ENCODE data around the gene TPD52L1. TPM values are rescaled to one million over a fixed set of nuclear protein-coding genes. Genes with fewer than 3 reads are reported as not detected.

Gene TPD52L1
- total RNA-seq, 1 donor from 2014 or later: 67.3 TPM

DNA sequence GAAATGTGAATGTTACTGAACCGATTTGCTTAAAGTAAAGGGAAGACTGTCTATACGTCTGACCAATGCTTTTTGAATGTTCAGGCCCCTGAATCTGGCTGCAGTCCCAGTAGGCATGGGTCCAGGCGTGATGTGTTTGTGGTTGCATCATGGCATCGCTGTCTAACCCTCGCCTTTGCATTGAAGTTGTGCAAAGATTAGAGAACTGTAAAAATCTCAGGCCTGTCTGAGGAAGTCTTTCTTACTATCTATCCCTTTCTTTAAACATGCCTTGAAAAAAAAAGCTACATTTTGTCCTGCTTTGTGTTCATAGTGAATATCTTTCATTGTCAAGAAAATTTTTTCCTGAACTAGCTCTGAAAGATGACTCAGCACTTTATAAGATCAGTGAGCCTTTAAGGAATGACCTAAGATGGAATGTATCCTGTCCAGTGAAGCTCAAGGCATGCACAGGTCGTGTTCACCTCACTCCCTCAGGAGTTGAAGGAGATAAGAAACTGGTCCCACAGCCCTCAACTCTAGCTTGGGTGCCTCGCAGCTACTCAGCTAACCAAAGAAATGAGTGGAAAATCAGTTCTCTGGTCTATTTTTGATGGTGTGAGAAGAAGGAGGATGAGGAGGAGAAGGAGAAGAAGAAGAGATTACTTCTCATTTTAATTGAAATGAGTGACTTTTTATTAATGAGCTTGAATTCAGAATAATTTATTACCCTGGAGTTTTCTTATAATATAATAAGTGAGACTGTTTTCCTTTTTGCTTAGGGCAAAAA is 48.6 kb downstream of the TPD52L1 start:
- DNase-seq (ENCODE audit: low read depth): peak; percentile 93
- no peak overlapping the region for H3K4me3 ChIP-seq (ENCODE audit: low read depth, low read length)
- TF ChIP-seq, protein P1, sequence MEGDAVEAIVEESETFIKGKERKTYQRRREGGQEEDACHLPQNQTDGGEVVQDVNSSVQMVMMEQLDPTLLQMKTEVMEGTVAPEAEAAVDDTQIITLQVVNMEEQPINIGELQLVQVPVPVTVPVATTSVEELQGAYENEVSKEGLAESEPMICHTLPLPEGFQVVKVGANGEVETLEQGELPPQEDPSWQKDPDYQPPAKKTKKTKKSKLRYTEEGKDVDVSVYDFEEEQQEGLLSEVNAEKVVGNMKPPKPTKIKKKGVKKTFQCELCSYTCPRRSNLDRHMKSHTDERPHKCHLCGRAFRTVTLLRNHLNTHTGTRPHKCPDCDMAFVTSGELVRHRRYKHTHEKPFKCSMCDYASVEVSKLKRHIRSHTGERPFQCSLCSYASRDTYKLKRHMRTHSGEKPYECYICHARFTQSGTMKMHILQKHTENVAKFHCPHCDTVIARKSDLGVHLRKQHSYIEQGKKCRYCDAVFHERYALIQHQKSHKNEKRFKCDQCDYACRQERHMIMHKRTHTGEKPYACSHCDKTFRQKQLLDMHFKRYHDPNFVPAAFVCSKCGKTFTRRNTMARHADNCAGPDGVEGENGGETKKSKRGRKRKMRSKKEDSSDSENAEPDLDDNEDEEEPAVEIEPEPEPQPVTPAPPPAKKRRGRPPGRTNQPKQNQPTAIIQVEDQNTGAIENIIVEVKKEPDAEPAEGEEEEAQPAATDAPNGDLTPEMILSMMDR (conservative IDR thresholded peaks at IDR 0.05; ENCODE audit: low read depth, low read length): no peak

DNA sequence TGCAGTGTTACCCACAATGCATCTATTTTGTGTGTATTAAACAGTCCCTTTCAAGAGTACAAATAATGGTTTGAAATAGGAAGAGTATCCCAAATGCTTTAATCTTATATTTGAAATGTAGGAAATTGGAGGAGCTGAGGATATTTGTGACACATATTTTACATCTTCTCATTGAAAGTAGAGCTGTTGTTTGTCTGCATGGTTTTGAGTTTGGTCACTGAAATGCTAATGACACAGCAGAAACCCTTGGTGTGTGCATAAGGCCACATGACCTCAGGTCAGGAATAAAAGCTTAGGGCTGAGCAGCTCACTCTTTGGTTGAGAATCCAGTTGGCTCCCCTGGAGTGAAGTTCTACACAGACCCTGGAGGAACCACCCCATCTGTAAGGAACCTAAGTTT is 49.8 kb downstream of the TPD52L1 start:
- DNase-seq (ENCODE audit: low read depth): no peak
- H3K4me3 ChIP-seq (ENCODE audit: low read depth, low read length): no peak overlapping the region
- TF ChIP-seq, protein P1 (conservative IDR thresholded peaks at IDR 0.05; ENCODE audit: low read depth, low read length): no peak

DNA sequence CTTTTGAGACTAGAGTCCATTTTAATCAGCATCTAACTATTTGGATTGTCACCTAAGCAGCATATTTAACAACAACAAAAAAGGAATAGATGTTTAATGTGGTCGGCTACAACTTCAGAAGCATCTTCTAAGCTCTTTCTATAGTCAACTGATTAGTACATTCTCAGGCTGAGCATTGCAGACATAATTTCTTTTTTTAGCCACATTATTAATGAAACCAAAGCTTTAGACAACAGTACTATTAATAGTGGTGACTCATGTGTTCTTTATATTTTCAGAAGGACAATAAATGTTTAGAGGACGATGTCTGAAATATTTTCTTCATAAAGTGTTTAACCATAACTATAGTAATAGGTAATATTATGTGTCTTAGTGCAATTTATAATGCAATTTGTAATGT is 52.4 kb downstream of the TPD52L1 start:
- TF ChIP-seq, protein P1 (conservative IDR thresholded peaks at IDR 0.05; ENCODE audit: low read depth, low read length): no peak
- H3K4me3 ChIP-seq (ENCODE audit: low read depth, low read length): no peak overlapping the region
- DNase-seq (ENCODE audit: low read depth): no peak

DNA sequence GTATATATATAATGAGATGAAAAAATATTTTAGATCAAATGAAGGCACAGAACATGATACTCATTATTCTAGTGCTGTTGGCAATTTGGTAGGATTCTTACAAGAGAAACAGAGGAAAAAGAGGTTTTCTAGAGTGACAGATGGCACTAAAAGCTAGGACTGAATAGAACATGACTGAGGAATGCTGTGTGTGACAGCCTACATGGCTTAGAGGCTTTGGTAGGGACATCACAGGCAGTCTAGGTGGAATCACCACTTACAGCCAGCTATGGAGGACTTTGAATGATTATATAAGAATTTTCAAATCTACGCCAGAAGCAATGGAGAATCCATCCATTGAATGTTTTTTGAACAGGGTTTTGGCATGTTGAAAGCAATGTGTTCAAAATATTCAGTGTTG is 52.8 kb downstream of the TPD52L1 start:
- TF ChIP-seq, protein P1 (conservative IDR thresholded peaks at IDR 0.05; ENCODE audit: low read depth, low read length): no peak
- H3K4me3 ChIP-seq (ENCODE audit: low read depth, low read length): no peak overlapping the region
- DNase-seq (ENCODE audit: low read depth): no peak

DNA sequence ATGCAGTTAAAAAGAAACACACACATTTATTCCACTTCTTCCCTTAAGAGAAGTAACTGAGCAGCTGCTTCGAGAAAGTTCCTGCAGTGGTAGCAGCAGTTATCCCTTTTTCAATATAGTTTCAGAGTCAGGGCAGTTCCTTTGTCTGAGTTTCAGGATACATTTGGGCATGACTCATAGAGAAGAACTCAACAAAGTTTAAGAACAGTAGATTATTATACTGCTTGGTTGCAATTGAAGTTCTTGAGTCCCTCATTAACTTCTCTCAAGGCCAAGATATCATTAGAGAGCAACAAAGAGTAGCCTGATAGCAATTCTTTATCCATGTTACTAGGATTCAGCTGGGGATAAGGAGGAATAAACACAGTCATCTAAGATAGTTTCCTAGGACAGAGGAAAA is 54.4 kb downstream of the TPD52L1 start:
- no peak for DNase-seq (ENCODE audit: low read depth)
- TF ChIP-seq, protein P1 (conservative IDR thresholded peaks at IDR 0.05; ENCODE audit: low read depth, low read length): no peak
- no peak overlapping the region for H3K4me3 ChIP-seq (ENCODE audit: low read depth, low read length)

DNA sequence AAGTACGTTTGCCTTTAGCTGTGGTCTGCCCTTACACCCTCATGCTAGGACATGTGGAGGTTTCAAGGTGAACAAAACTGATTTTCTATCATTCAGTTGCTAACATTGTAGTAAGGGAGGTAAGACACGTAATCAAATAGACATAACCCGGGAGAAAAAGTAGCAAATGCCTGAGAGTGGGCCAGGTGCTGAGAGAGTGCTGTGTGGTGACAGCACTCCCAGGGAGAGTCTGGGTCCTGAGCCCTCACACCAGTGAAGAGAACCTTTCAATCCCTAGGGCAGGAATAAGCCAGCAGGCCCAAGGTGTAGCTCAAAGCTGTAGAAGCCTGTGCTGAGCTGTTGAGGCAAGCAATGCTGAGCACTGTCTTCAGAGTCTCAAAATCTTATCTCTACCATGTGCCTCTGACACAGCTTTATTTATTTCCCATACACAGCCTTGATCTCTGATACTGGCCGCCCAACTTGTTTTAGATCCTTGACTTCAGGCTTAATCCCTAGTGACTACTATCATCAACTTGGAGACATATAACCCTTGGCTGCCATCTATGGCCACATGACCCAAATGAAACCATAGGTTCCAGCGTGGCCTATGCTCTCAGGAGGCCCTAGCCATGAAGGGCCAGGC is 55.2 kb downstream of the TPD52L1 start:
- TF ChIP-seq, protein P1 (conservative IDR thresholded peaks at IDR 0.05; ENCODE audit: low read depth, low read length): no peak
- DNase-seq (ENCODE audit: low read depth): no peak
- H3K4me3 ChIP-seq (ENCODE audit: low read depth, low read length): no peak overlapping the region
